ENCODE results near the gene XG.
A peak's percentile ranks its signal among the peaks of the same experiment; 100 is the strongest.
"Not testable (repeated sequence)": the region's sequence is repeated elsewhere in the genome, so short reads cannot be mapped to it uniquely, and the experiment has no call there.

The XG gene, protein sequence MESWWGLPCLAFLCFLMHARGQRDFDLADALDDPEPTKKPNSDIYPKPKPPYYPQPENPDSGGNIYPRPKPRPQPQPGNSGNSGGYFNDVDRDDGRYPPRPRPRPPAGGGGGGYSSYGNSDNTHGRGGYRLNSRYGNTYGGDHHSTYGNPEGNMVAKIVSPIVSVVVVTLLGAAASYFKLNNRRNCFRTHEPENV

DNA sequence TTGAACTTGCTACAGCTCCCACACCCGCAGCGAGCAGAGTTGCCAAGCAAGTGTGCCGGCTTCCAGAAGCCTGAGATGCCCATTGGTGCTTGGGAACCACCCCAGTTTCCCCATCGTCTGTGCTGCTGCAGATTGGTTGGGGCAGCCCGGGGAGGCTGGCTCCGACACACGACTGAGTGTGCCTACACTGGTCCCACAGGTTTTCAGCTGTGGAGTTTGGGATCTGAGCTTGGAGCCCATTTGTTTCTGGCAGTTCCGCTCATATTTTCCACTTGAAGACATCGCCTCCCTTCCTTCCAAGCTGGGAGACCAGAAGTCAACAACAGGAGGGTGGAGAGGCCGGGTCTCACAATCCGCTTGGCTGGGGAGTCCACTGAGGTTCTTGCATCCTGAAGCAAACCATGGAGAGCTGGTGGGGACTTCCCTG, at the start of gene XG:
Gene XG (plus strand): TSS at position 167 of the 427 bp plus-strand sequence. CDS start 235 bp downstream, at position 402.
- not testable (repeated sequence) for DNase-seq

DNA sequence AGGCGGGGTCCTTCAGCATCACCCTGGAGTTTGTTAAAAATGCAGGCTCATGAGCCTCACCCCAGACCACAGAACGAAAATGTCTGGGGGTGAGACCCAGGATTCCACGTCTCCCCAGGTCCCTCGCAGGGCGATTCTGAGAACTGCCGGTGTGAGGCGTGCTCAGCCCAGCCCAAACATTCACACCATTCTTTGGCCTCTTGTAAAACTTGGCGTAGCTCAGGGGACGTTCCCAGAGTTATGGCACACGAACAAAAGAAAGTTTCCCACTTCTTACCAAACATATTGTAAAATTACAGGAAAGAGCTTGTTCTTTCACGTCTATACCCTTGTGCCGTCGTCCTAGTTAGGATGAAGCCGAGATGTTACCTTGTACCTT, 47.9 kb upstream of the XG start:
- no peak for DNase-seq

DNA sequence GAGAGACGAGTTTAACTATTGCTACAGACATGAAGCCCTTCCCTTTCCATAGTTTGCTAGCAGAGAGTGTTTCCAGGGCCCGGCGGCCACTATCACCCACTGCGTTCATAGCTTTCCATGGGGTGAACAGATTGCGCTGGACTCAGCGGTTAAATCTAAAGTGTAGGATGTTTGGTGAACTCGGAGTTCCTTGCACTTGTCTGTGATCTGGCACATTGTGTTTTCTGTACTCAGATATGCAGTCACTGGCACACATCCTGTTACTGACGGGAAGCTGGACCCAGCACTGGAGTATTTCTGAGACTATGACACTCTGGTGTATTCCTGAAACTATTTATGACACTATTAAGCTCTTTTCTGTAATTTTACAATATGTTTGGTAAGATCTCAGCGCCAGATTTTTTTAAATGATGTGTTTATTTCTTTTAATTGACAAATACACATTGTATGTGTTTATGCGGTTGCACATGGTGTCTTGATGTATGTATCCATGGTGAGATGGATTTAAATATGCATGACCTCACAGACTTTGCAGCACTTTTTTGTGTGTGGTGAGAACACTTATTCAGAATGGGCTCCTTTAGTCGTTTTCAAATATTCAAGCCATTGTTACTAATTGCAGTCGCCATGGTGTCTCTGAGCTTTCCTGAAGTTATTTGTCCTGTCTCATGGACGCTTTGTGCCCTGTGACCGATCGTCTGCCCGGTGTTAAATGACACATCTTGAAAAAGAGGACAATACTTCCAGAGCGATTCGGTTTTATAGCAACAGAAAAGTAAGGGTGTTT, 46.6 kb upstream of the XG start:
- DNase-seq: no peak

DNA sequence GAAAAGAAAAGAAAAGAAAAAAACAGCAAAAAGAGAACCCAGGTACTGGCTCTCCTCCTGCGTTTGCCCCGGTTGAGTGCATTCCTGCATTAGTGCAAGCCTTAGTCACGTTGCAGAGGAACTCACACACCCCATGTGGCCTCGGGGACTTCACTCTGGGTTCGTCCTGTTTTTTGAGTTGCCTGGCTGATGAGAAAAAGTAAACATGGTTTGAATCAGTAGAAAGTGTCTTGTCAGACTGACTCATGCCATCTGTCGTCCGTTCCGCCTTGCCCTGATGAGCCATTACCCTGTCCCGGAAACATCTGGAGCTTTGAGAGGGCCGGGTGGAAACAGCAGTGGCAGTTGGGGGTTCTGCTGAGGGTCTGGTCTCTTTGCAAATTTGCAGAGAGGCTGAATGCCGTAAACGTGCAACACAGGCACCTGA, 44.5 kb upstream of the XG start:
- DNase-seq: peak; percentile 72

DNA sequence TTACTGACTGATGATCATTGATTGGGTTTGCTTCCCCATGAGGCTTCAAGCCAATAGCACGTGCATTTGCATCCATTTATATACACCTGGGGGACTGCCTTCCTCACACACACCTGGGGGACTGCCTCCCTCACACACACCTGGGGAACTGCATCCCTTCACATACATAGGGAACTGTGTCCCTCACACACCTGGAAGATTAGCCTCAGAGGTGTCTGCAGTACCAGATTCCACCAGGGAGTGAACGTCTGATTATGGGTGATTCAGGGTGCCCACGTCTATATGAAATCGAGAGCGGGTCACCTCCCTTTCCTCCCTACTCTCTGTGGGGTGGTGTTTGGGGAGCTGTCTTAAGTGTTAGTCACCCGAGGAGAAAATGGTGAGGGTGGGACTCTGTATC, 43.8 kb upstream of the XG start:
- no peak for DNase-seq

DNA sequence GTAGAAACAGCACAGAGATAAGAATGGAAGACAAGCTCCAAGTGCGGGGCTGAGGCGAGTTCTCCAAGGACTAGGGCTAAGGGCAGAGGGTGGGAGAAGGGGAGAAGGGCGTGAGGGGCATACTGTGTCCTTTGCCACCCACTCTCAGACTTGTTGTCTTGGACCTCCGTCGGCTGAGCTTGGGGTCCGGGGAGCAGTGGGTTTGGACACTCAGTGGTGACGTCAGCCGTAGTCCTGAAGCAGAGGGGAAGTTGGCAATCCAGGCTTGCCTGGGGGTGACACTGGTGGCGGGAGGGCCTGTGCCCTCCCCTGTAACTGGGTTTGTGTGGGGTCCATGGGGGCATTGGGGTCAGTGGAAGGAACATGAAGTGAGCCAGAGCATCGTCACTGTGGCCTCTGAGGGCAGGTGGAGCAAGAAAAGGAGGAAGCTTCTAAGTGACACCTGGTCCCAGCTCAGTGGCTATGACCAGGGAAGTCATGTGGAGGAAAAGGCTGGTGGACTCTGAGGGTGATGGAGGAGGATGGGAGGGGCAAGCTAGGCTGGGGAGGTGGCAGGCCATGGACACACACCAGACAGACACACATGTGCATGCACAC, 43.1 kb upstream of the XG start:
- no peak for DNase-seq

DNA sequence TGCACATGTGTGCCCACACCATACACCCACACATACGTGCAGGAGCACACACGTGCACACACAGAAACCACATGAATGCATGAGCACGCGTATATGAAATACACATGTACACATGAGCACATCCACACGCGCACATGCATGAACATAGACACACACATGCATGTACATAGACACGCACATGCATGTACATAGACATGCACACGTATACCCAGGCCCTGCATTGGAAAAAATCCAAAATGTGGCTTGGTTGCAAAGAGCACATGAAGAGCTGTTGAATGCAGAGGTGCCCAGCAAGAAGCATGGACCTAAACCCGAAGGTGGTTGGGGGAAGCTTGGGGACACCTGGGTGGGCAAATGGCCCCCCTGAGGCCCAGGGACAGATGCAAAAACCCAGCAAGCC, 42.3 kb upstream of the XG start:
- no peak for DNase-seq

DNA sequence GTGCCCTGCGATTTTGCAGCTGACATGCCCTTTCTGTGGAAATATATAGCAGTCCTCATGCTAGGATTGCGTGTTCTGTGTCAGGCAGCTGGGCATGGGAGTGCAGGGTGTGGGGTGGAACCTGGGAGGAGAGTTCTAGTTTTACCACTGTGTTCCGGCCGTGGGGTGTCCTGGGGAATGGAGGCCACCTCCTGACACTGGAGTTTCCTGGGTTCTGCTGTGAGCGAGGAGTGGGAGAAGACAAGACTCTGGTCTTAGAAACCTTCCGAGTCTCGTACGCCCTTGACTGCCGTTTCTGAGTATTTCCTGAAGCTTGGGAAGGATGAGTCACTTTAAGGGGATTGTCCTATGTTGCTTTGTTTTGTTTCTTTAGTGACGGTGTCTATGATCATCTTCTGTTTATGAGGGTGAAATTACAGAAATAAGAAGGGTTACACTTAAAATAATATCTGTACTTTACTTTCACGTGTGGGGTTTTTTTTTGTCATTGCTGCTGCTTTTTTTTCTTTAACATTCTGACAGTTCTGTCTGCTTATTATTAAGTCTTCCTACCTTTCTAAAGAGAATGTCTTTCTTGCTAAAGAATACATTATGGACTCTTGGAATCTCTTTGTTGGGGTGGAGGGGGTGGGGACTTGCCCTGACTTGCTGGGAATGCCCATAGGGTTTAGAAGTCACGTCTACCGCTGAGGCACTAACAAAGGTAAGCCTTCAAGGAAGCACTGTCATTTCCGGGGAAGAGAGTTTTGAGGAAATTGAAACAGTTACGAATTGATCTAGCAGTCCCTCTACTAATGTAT, 41.6 kb upstream of the XG start:
- DNase-seq: peak; percentile 50

DNA sequence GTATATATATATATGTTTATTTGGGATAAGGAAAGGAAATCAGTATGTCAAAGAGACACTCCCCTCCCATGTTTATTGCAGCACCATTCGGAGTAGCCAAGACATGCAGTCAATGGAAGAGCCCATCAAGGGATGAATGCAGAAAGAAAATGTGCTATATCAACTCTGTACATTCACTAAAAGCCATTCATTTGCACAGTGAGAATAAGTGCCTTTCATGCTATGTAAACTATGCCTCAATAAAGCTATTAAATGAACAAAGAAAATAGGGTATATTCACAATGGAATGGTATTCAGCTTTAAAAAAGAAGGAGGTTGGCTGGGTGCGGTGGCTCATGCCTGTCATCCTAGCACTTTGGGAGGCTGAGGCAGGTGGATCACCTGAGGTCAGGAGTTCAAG, 40.4 kb upstream of the XG start:
- no peak for DNase-seq

DNA sequence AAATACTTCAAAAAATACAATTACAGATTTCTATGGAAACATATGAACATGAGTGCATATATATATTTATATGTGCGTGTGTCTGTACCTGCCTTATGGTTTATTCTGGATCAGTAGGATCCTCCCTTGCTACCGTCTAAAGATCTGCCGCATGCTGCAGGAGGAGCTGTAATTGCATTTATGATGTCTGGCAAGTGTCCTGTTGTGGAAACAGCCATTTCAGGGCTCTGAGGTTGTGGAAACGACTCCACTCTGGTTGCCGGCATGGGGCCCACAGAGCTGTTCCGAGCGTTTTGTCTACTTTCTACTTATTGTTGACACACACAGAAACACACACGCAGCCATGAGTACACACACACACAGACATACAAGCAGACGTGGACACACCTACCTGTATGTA, 39.4 kb upstream of the XG start:
- DNase-seq: no peak

DNA sequence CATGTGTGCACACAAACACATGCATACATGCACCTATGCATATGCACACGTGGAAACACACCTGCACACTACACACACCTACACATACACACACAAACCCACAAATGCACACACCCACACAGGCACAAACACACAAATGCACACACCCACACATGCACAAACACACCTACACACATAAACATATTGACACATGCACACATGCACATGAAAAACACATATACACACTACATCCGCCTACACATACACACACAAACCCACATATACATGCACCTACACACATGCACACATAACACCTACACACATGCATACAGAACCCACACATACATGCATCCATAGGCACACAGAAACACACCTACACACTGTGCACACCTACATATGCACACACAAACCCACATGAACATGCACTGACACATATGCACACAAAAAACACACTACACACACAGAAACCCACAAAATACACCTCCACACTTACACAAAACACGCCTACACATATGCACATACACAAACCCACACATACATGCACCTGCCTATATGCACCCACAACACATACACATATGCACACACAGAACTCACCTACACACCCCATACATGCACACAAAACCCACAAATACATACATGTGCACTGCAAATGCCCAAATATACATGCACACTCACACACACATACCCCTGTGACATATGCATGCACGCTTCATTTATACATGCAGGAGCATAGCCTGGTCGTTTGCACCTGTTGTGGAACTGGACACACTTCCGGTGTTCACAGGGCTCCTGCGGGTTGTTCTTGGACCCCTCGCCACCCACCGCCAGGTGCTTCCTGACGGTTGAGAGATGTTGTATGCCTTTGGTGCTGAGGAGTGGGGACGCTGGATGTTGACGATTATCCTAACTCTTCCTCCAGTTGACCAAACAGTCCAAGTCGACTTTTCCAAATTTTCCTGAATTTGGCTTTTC, 38.7 kb upstream of the XG start:
- no peak for DNase-seq

DNA sequence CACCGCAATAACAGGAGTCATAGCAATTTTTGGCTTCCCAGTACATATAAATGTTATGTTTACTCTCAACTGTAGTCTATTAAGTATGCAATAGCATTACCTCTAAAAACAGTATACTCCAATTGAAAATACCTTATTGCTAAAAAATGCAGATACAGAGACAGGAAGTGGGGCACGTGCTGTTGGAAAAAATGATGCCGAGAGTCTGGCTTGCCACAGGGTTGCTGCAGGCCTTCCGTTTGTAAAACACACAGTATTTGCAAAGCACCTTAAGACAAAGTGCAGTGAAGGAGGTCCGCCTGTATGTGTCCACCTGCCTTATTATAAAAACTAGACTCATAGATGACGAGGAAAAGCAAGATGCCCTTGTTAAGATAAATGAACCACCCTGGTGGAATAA, 37.3 kb upstream of the XG start:
- no peak for DNase-seq

DNA sequence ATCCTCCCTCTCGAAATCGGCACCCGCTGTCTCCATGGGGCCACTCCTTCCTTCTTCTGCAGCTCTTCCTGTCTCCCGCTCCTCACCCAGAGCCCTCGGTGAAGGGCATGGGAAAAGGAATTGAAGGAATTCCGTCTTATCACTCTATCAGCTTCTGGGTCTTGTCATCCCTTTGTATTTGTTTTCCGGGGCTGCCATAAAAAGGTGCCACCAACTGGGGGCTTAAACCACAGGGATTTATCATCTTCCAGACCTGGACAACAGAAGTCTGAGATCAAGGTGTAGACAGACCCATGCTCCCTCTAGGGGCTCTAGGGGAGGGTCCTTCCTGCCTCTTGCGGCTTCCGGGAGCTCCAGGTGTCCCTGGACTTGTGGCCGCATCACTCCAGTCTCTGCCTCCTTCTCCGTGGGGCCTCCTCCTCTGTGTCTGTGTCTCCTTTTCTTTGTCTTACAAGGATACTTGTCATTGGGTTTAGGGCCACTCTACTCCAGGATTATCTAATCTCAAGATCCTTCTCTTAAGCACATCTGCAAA, 36.7 kb upstream of the XG start:
- DNase-seq: no peak

DNA sequence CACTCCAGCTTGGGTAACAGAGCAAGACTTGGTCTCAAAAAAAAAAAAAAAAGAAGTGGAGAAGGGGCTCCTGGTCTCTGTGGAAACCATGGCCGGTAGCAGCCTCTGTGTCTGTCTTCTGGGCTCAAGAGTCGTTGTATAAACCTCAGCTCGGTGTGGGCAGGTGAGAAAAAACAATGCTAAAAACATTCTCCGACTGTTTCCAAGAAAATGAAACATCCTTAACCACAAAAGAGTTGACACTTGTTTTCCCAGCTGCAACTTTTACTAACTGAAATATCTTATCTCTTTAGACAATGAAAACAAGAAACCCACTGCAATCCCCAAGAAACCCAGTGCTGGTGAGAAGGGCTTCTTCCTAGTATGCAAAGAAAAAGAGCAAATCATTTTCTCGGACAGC, 34.5 kb upstream of the XG start:
- DNase-seq: no peak

DNA sequence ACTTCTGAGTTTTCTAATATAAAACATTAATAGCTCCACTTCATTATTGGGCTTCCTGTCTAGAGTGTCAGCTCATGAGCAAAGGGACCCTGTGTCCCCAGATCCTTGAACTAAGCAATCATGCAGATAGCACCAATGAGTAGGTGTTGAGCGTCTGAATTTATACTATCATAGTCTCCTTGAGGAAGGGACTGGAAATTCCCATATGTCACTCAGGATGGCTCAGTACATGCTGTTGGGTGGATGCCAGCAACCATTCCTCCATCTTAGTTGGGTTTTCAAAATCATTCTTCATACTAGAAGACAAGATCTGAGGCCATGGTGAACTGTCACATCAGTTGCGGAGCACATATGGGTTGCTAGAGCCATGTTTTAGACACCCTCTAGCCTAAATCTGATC, 33.0 kb upstream of the XG start:
- DNase-seq: no peak

DNA sequence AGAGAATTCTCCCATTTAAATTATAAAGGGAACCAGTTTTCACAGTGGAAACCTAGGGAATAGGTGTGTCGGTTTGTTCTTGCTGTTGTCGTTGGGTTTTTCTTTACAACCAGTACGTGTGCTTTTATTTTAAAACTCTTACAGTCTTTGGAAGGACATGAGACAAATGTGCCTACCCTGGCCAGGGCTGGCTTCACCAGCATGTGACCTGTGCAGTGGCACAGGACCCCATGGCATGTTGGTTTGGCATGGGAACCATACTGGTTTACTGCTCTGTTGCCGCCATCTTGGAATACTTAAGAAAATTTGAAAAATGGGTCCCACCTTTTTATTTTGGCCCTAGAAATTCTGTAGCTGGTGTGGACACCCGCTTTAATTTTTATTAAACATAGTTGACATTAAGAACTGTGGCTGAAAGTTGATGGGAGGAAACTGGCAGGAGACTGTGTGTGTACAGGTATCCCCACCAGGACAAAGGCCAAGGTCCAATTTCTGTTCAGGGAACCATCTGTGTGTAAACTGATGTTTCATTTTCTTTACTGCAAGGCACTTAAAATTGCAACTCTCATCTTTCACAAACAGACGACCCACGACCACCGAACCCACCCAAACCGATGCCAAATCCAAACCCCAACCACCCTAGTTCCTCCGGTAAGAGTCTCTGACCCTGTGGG, 31.9 kb upstream of the XG start:
- DNase-seq: no peak

DNA sequence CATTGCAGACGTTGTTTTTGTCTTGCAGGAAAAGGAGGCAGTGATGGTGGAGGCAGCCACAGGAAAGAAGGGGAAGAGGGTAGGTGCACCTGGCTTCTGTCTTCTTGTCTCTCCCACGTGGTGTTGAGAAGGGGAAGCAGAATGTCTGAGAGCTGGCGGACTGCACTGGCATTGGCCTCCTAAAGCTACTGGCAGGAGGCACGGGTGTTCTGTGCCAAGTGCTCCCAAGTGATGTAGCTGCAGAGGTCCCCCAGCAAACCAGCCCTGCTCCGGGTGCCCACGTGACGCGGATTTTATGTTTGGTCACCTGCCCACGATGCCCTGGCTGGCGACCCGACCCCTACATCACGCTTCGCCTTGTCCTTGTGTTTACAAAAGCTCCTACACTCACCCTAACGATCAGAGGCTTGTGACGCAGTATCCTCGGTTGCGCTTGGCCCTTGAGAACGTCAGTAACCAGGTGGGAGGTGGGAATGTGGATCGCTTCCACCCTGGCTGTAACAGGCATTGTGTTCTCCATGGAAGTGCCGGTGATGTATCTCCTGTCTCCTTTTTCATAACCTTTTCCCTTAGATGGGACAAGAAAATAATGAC, 28.5 kb upstream of the XG start:
- no peak for DNase-seq

DNA sequence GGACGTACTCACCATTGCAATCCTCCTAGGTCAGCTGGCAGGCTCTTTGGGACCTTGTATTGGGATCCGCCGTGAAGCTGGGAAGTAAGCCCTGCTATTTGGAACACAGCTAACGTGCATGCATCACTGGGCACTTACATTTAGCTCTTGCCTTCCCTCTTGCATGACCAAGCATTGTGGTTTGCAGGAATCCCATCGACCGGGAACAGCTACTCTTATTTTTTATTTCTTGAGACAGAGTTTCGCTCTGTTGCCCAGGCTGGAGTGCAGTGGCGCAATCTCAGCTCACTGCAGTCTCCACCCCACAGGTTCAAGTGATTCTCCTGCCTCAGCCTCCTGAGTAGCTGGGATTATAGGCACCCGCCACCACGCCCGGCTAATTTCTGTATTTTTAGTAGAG, 24.6 kb upstream of the XG start:
- not testable (repeated sequence) for DNase-seq

DNA sequence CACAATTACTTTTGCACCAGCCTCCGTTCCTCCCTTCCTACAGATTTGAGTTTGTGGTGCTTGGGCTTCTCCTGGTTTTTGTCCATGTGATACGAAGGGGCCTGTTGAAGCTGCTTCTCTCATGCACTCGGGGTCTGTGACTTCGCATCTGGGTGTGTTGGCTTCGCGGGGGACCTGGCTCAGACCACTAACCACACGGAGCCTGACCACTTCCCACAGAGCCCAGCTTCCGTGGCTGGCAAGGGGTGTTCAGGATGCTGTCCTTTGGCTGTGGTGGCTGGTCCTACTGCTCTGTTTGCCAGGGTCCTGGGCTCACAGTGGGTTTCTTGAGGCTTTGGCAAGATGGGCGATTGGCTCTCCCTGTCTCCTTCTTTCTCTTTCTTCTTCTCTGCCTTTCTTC, 19.8 kb upstream of the XG start:
- DNase-seq: no peak

DNA sequence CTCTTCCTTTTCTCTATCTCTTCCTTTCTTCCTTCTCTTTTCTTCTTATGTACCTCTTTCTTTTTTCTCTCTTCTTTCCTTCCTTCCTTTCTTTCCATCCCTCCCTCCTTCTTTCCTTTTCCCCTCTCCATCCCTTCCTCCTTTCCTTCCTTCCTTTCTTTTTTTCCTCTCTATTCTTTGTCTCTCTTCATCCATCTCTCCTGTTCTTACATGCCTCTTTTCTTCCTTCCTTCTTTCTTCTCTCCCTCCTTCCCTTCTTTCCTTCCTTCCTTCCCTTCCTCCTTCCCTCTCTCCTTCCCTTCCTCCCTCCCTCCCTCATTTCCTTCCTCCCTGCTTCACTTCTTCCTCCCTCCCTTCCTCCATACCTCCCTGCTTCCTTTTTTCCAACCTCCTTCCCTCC, 19.2 kb upstream of the XG start:
- no peak for DNase-seq

DNA sequence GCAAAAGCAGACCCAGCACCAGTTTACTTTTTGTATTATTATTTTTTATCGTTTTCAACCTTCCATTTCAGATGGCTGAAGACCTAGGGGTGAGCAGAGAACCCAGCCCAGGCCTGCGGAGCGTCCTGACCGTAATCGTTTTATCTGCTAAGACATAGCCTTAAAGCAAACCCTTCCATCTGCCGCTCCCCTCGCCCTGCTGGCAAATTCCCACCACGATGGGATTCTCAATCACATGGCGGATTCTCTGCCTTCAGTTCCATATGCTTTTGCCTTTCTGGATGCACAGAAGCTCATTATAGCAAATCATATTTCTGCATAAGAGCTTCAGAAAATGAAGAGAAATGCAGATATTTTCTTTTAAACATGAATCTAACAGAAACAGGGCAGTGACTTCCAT, 18.6 kb upstream of the XG start:
- DNase-seq: no peak
